GM18867 (cell line): ENCODE measurements around the gene APLF.
"Not testable (repeated sequence)": the region's sequence is repeated elsewhere in the genome, so short reads cannot be mapped to it uniquely, and the experiment has no call there.

Source experiments
- ATAC-seq: cut with Tn5 transposase; IDR thresholded peaks from one replicate; pipeline ENCODE4 v1.9.1; 2021; ENCODE audit warnings: mild to moderate bottlenecking, moderate library complexity; ENCODE audit not compliant: unreplicated experiment

APLF gene

DNA sequence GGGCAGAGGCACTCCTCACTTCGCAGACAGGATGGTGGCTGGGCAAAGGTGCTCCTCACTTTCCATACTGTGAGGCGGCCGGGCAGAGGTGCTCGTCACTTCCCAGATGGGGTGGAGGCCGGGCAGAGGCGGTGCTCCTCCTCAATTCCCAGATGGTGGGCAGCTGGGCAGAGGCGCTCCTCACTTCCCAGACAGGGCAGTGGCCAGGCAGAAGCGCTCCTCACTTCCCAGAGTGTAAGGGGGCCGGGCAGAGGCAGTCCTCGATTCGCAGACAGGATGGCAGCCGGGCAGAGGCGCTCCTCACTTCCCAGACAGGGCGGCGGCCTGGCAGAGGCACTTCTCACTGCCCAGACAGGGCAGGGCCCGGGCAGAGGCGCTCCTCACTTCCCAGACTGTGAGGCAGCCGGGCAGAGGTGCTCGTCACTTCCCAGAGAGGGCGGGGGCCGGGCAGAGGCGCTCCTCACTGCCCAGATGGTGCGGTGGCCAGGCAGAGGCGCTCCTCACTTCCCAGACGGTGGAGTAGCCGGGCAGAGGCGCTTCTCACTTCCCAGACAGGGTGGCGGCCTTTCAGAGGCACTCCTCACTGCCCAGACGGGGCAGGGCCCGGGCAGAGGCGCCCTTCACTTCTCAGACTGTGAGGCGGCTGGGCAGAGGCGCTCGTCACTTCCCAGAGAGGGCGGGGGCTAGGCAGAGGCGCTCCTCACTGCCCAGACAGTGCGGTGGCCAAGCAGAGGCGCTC is 60.1 kb downstream of the APLF start:
- ATAC-seq = not testable (repeated sequence)

GRCh38 chr2:68529156-68529555 is 61.8 kb downstream of the APLF start:
- not testable (repeated sequence) for ATAC-seq

DNA sequence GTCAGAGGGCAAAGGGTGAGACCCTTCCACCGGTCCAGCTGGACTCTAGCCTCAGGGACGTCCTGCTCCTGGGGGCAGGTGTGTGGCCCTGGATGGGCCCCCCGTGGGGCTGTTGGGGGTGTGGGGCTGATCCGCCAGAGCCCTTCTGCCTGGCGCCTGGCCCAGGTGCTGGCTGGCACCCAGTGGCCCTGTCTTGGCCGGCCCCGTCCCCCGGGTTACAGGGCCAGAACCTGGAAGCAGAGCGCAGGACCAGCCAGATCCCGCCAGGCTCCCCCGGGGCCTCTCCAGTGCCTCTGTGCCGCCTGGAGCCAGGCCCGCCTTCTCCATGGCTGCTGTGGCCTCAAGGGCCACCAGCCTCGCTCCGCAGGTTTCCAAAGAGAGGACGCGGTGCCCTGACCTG is 62.3 kb downstream of the APLF start:
- ATAC-seq = not testable (repeated sequence)

DNA sequence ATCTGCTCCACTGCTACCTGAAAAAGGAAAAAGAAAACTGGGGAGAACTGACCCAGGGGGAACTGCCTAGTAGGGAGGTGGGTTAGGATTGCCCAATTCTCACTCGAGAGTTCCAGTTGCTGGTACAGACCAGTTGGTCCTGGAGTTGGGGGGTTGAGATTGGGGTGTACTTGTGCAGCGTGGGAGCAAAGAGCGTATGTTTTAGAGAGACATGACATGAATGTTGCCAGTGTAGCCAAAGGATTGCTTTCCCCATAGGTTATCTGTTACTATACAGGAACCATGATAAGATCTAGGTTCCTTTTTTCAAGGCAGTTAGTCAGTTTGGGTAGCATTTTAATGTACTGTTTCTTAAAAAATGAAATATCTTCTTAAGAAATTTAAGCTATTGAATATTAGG is 68.6 kb downstream of the APLF start:
- ATAC-seq = no peak

DNA sequence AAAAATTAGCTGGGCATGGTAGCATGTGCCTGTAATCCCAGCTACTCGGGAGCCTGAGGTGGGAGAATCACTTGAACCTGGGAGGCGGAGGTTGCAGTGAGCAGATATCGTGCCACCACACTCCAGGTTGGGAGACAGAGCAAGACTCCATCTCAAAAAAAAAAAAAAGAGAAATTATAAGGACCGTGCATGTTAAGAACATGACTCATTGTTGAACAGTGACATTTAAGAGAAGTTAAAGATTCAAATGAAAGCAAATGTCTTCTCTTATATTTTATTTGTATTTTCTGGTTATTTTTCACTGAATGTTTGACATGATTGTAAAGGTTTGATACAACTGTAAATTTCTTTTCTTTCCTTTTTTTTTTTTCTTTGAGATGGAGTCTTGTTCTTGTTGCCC is 69.6 kb downstream of the APLF start:
- no peak for ATAC-seq

GRCh38 chr2:68537809-68538208 is 70.4 kb downstream of the APLF start:
- ATAC-seq = no peak

DNA sequence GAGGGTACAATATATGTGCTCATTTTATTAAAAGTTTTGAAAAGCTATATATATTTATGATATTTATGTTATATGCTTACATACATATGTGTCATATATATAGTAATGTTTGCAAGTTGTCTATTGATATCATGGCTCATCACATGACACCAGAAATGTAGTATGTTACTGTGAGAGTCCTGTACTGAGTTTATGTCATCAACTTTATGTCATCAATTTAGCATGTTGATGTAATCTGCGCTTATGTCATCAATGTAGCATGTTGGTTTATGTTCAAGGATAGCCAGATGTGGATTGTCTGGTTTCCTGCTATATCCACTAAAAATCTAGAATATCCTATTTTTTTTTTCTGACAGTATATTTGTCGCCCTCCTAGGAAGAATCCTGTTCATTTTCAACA is 77.4 kb downstream of the APLF start:
- no peak for ATAC-seq

GRCh38 chr2:68548396-68548795 is 81.0 kb downstream of the APLF start:
- no peak for ATAC-seq

- no peak for ATAC-seq
Measured at GRCh38 chr2:68553098-68553497, 85.7 kb downstream of the APLF start.

DNA sequence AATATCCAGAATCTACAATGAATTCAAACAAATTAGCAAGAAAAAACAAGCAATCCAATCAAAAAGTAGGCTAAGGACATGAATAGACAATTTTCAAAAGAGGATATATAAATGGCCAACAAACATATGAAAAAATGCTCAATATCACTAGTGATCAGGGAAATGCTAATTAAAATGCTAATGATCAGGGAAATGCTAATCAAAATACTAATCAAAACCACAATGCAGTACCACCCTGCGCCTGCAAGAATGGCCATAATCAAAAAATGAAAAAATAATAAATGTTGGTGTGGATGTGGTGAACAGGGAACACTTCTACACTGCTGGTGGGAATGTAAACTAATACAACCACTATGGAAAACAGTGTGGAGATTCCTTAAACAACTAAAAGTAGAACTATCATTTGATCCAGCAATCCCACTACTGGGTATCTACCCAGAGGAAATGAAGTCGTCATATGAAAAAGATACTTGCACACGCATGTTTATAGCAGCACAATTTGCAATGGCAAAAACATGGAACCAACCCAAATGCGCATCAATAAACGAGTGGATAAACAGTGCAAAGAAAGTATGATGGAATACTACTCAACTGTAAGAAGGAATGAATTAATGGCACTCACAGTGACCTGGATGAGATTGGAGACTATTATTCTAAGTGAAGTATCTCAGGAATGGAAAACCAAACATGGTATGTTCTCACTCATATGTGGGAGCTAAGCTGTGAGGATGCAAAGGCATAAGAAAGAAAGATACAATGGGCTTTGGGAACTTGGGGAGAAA is 88.2 kb downstream of the APLF start:
- ATAC-seq = not testable (repeated sequence)

DNA sequence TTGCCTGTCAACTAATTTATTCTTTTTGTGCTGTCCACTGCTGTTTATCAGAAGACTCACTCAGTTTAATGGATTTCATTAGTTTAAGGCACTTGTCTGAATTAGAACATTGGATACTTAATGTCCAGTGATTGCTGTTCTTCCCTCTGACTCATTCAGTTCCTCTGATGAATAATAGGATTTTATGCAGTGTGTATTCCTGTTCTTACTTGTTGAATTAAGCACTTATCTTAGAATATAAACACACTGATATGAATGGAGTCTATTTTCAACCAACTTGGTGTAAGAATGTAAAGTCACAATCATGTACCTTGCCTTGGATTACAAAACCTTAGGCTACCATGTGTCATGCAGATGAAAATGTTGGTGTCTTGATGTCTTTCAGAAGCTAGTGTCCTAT is 89.0 kb downstream of the APLF start:
- no peak for ATAC-seq

- no peak for ATAC-seq
Measured at GRCh38 chr2:68558576-68558975, 91.2 kb downstream of the APLF start.

GRCh38 chr2:68559692-68560091 is 92.3 kb downstream of the APLF start:
- no peak for ATAC-seq

- ATAC-seq = no peak
Measured at GRCh38 chr2:68560545-68560944, 93.2 kb downstream of the APLF start.

DNA sequence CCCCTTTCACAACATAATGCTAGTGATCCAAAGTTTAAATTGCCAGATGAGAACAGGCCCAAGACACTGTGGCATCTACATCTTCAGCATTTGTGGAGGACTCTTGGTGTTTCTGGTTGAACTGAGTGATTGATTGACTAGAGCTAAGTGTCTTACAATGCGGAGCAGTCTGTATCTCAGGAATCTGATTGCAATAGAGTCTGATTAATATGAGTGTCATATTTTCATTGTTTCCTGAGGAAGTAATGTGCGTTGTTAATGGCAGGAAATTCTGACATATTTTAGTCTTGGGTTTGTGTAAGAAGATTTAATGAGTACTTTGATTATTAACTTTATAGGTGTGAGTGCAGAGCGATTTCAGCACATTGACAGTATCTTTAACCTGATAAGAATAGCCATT is 94.0 kb downstream of the APLF start:
- no peak for ATAC-seq

GRCh38 chr2:68562934-68563333 is 95.5 kb downstream of the APLF start:
- ATAC-seq = no peak

- no peak for ATAC-seq
Measured at GRCh38 chr2:68564426-68564825, 97.0 kb downstream of the APLF start.

GRCh38 chr2:68565273-68565672 is 97.9 kb downstream of the APLF start:
- no peak for ATAC-seq

GRCh38 chr2:68565858-68566257 is 98.5 kb downstream of the APLF start:
- ATAC-seq = no peak

DNA sequence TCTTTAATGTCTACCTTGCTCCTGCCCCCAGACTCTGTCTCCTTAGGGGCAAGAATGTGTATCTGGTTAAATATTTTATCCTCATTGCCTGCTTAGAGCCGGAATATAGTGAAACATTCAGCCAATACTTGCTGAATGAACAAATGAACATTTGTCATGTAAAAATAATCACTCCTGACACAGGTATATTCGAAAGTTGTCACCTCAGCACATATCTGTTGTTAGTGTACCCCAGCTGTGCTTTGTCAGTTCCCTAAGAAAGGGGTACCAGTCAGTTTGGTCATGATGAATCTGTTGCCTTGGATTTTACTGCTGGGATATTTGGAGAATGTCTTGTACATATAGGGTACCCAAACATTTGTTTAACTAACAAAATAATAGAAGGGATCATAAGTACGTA is 99.0 kb downstream of the APLF start:
- no peak for ATAC-seq

GRCh38 chr2:68568116-68568515 is 100.7 kb downstream of the APLF start:
- ATAC-seq = no peak

DNA sequence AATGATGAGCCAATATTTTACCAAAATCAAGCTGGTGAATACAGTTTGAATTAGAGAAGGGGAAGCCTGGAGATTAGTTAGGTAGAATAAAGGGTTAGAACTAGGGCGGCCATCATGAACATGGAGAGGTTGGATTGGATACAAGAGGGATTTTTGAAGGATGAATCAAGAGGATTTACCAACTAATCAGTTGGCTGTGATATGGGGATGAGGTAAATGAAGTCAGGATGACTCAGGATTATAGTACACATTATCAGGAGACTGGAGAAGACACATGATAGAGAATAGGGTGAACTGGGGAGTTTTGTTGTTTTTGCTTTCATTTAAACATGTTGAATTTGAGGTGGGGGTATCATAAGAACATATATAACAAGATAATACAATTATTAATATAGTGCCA is 102.2 kb downstream of the APLF start:
- no peak for ATAC-seq
